Measurements from ENCODE around the gene PPFIBP2. TPM values are rescaled to one million over a fixed set of nuclear protein-coding genes. Genes with fewer than 3 reads are reported as not detected.

PPFIBP2 gene
- total and polyA plus RNA-seq, 2 of the 13 experiments (the other 11 are each of a cell fraction or from before 2014, with no cell fraction given): 15.0 to 52.5 TPM

- peak; percentile 76 for ATAC-seq
- CTCF ChIA-PET (ENCODE audit: low intra/inter-chr PET ratio, low total read pairs): interaction anchor here (3.6 kb wide), 1 partner anchor 83 kb away, joined by 31 read pairs; no protein-coding TSS in a partner anchor
- TF ChIP-seq MTERF4 (CRISPR knock-in tag; IDR thresholded peaks at IDR 0.05): 0 out of 2 replicates have a peak, but pooled peaks have one; percentile 55
- peak; percentile 42; the same call in 1 of the 2 replicates for TF ChIP-seq GABPB1 (CRISPR knock-in tag; IDR thresholded peaks at IDR 0.05)
- no peak for TF ChIP-seq ZFP36L2 (CRISPR knock-in tag; IDR thresholded peaks at IDR 0.05)
- TF ChIP-seq ETV5 (CRISPR knock-in tag; IDR thresholded peaks at IDR 0.05; ENCODE audit: borderline replicate concordance): peak; percentile 82
- peak; percentile 81 for TF ChIP-seq DMAP1 (CRISPR knock-in tag; IDR thresholded peaks at IDR 0.05)
- peak; percentile 78 for TF ChIP-seq PITX1 (CRISPR knock-in tag; IDR thresholded peaks at IDR 0.05)
- TF ChIP-seq MXD3 (CRISPR knock-in tag; IDR thresholded peaks at IDR 0.05): no peak
- TF ChIP-seq NR0B2 (CRISPR knock-in tag; IDR thresholded peaks at IDR 0.05): 0 out of 2 replicates have a peak, but pooled peaks have one; percentile 46
- no peak for TF ChIP-seq TRIM24 (CRISPR knock-in tag; IDR thresholded peaks at IDR 0.05)
- no peak for TF ChIP-seq DNMT1 (CRISPR knock-in tag; IDR thresholded peaks at IDR 0.05)
- TF ChIP-seq ZNF772 (CRISPR knock-in tag; IDR thresholded peaks at IDR 0.05): peak; percentile 81
- TF ChIP-seq NR2F2 (IDR thresholded peaks at IDR 0.05; ENCODE audit: borderline replicate concordance, low read depth): 0 out of 2 replicates have a peak, but pooled peaks have one; percentile 34
- peak; percentile 66; the same call in 1 of the 2 replicates for TF ChIP-seq MYC (CRISPR knock-in tag; IDR thresholded peaks at IDR 0.05; ENCODE audit: borderline replicate concordance)
- TF ChIP-seq ASH2L (IDR thresholded peaks at IDR 0.05; ENCODE audit: insufficient read length, low read depth, low read length): peak; percentile 88
- TF ChIP-seq ZBTB44 (CRISPR knock-in tag; IDR thresholded peaks at IDR 0.05): no peak
- peak; percentile 20; the same call in 1 of the 2 replicates for TF ChIP-seq ZBTB25 (CRISPR knock-in tag; IDR thresholded peaks at IDR 0.05)
- no peak for TF ChIP-seq PREB (CRISPR knock-in tag; IDR thresholded peaks at IDR 0.05)
- TF ChIP-seq WIZ (CRISPR knock-in tag; IDR thresholded peaks at IDR 0.05): 0 out of 2 replicates have a peak, but pooled peaks have one; percentile 49
These were observed 59.9 kb downstream of the PPFIBP2 start for GRCh38 chr11:7573558-7574296.

More at GRCh38 chr11:7573558-7574296, 59.9 kb downstream of the PPFIBP2 start:
- intact Hi-C loops (cut with micrococcal nuclease; ENCODE audit: unreplicated experiment): loop anchor here (1.0 to 2.0 kb wide), 3 partner anchors 27 to 83 kb away; no protein-coding TSS in a partner anchor
- POLR2A ChIA-PET: interaction anchor here (0.8 to 6.0 kb wide), 12 partner anchors 8 to 96 kb away, joined by 3 to 115 read pairs (median 4); no protein-coding TSS in a partner anchor
- peak overlapping the region; percentile 89 for H3K27ac ChIP-seq (ENCODE audit: extremely low read length, insufficient read depth, low read length)
- H3K4me2 ChIP-seq (ENCODE audit: low read depth, low read length): peak overlapping the region; percentile 92
- no peaks in the 10 kb centered on the region for H3K9me3 ChIP-seq (ENCODE audit: low read length)
- peaks cover 81% of the 10 kb centered on the region for H3K4me1 ChIP-seq (ENCODE audit: insufficient read depth, low read length)
- no peak overlapping the region for H2AFZ ChIP-seq (ENCODE audit: low read length)
- H3K27me3 ChIP-seq (ENCODE audit: control insufficient read depth in 1 of 2, insufficient read depth in 2 of 2, low read length in 2 of 2): no peaks in the 10 kb centered on the region
- no TSS peak for BruUV-seq (replicated peaks)
- peak overlapping the region; percentile 69 for H3K9ac ChIP-seq (ENCODE audit: insufficient read depth, low read depth, low read length)
- in situ Hi-C loops (cut with HindIII; ENCODE audit: extremely low pct_ligation_motif_present, low pct_unique_long_range_greater_than_20kb): loop anchor here (5.0 kb wide), 2 partner anchors 39 to 79 kb away; no protein-coding TSS in a partner anchor
- no peaks in the 10 kb centered on the region for H4K20me1 ChIP-seq (ENCODE audit: insufficient read depth, low read length)
- WGBS (ENCODE audit: low lambda C conversion rate): 5% methylated on average over 5 of the region's 9 CpGs
- FAIRE-seq (peak; percentile 91), DNase-seq (ENCODE audit: low spot score) (peak; percentile 92)
- peak overlapping the region; percentile 59 to 73 (median 60) for H3K4me3 ChIP-seq (replicated peaks in 1 of 3; ENCODE audit: insufficient read depth in 1 of 3, low read depth in 2 of 3, low read length in 3 of 3)
- H3K36me3 ChIP-seq (replicated peaks in 1 of 2; ENCODE audit: control insufficient read depth in 1 of 2, insufficient read depth in 2 of 2, low read length in 2 of 2): no peaks in the 10 kb centered on the region
- H3K79me2 ChIP-seq (ENCODE audit: insufficient read depth, low read length): peaks cover 35% of the 10 kb centered on the region
